ENCODE results near the gene PACS2.

DNA sequence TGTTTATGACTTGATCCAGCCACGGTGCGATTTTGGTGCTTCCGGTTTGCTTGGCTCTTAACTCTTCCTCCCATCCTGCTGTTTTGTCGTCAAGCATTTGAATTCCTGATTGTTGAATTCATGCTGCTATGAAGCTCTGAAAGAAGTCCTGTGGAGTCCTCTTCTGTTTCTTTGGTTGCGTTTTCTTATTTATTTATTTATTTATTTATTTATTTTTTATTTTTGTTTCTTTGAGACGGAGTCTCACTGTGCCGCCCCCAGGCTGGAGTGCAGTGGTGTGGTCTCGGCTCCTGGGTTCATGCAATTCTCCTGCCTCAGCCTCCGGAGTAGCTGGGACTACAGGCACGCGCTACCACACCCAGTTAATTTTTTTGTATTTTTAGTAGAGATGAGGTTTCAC lies 102.1 kb downstream of the PACS2 start:
- TF ChIP-seq, protein P1, sequence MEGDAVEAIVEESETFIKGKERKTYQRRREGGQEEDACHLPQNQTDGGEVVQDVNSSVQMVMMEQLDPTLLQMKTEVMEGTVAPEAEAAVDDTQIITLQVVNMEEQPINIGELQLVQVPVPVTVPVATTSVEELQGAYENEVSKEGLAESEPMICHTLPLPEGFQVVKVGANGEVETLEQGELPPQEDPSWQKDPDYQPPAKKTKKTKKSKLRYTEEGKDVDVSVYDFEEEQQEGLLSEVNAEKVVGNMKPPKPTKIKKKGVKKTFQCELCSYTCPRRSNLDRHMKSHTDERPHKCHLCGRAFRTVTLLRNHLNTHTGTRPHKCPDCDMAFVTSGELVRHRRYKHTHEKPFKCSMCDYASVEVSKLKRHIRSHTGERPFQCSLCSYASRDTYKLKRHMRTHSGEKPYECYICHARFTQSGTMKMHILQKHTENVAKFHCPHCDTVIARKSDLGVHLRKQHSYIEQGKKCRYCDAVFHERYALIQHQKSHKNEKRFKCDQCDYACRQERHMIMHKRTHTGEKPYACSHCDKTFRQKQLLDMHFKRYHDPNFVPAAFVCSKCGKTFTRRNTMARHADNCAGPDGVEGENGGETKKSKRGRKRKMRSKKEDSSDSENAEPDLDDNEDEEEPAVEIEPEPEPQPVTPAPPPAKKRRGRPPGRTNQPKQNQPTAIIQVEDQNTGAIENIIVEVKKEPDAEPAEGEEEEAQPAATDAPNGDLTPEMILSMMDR (IDR thresholded peaks at IDR 0.05) = no peak
- no peak for TF ChIP-seq POLR2A (IDR thresholded peaks at IDR 0.05)

Measured in breast epithelium (tissue), 3 donors.